ENCODE measurements around the gene JARID2. TPM values are rescaled to one million over a fixed set of nuclear protein-coding genes. Genes with fewer than 3 reads are reported as not detected.

The JARID2 gene
- total and polyA plus RNA-seq, 7 donors: 1.1 to 16.1 (median 4.9) TPM

DNA sequence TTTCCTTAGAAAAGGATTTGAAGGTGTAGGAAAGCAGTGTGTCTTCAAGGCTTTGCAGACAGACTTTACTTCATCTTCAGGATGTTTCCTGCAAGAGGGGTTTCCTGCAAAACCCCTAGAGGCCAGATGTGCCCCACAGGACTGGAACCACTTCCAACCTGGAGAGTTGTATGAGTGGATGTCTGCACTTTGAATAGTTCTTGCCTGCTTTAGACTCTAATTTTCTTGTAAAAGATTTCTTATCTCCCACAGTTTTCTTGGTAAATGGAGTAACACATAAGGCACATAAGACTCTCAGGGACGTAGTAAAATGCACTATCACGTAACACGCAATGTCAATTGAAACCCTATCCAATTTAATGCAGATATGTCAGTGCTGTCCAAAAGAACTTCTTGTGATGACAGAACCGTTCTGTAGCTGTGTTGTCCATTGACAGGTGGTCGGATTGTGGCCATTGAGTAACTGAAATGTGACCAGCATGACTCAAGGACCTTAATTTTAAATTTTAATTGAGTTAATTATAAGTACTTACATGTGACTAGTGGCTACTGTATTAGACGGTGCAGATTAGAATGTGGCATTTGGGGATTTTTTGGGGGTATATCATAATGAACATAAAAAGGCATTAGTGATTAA lies 118.7 kb downstream of the JARID2 start:
- Histone ChIP-seq H3K27ac (peak overlapping the region; percentile 82), H3K27me3 (ENCODE audit: insufficient read depth in 3 of 3, low read length in 2 of 3) (no peaks in the 10 kb centered on the region), H3K4me1 (peaks cover 75% of the 10 kb centered on the region), H3K9me3 (no peaks in the 10 kb centered on the region), H3K4me3 (peak overlapping the region; percentile 41), H3K36me3 (ENCODE audit: insufficient read depth in 1 of 2, low read depth in 1 of 2) (no peaks in the 10 kb centered on the region)
- WGBS, 3 donors: 16 to 31% (median 22%) methylated on average over 6 of the region's 6 CpGs
- TF ChIP-seq, protein P1, sequence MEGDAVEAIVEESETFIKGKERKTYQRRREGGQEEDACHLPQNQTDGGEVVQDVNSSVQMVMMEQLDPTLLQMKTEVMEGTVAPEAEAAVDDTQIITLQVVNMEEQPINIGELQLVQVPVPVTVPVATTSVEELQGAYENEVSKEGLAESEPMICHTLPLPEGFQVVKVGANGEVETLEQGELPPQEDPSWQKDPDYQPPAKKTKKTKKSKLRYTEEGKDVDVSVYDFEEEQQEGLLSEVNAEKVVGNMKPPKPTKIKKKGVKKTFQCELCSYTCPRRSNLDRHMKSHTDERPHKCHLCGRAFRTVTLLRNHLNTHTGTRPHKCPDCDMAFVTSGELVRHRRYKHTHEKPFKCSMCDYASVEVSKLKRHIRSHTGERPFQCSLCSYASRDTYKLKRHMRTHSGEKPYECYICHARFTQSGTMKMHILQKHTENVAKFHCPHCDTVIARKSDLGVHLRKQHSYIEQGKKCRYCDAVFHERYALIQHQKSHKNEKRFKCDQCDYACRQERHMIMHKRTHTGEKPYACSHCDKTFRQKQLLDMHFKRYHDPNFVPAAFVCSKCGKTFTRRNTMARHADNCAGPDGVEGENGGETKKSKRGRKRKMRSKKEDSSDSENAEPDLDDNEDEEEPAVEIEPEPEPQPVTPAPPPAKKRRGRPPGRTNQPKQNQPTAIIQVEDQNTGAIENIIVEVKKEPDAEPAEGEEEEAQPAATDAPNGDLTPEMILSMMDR (IDR thresholded peaks at IDR 0.05): no peak
- ATAC-seq: peak; percentile 50 to 64 (median 56)
- intact Hi-C loops (cut with DNase I): loop anchor here (5.0 to 10.0 kb wide), 2 partner anchors 38 to 70 kb away; no protein-coding TSS in a partner anchor
- no peak for DNase-seq

- 3 to 5% (median 4%) methylated on average over 13 of the region's 13 CpGs for WGBS, 3 donors
- Histone ChIP-seq H3K4me3 (peak overlapping the region; percentile 41), H3K27me3 (ENCODE audit: insufficient read depth in 3 of 3, low read length in 2 of 3) (no peaks in the 10 kb centered on the region), H3K9me3 (no peaks in the 10 kb centered on the region), H3K27ac (peak overlapping the region; percentile 82), H3K36me3 (ENCODE audit: insufficient read depth in 1 of 2, low read depth in 1 of 2) (no peaks in the 10 kb centered on the region), H3K4me1 (peaks cover 75% of the 10 kb centered on the region)
- intact Hi-C loops (cut with DNase I): loop anchor here in 1 of 2 donors (10.0 kb wide), 1 partner anchor 70 kb away; no protein-coding TSS in a partner anchor
- TF ChIP-seq, protein P1 (IDR thresholded peaks at IDR 0.05): no peak
- DNase-seq (peak; percentile 80 to 91), ATAC-seq (peak; percentile 83 to 85 (median 84))
These were observed 119.4 kb downstream of the JARID2 start for GRCh38 chr6:15365273-15365687.

- intact Hi-C loops (cut with DNase I): loop anchor here in 1 of 2 donors (10.0 kb wide), 1 partner anchor 69 kb away; no protein-coding TSS in a partner anchor
- Histone ChIP-seq H3K4me1 (peaks cover 80% of the 10 kb centered on the region), H3K9me3 (no peaks in the 10 kb centered on the region), H3K27ac (peak overlapping the region; percentile 82), H3K27me3 (ENCODE audit: insufficient read depth in 3 of 3, low read length in 2 of 3) (no peaks in the 10 kb centered on the region), H3K36me3 (ENCODE audit: insufficient read depth in 1 of 2, low read depth in 1 of 2) (no peaks in the 10 kb centered on the region), H3K4me3 (peak overlapping the region; percentile 41)
- no peak for ATAC-seq
- TF ChIP-seq, protein P1 (IDR thresholded peaks at IDR 0.05): no peak
- WGBS, 3 donors: 32 to 38% (median 33%) methylated on average over 6 of the region's 6 CpGs
- no peak for DNase-seq
These were observed 120.2 kb downstream of the JARID2 start for GRCh38 chr6:15366003-15366535.

DNA sequence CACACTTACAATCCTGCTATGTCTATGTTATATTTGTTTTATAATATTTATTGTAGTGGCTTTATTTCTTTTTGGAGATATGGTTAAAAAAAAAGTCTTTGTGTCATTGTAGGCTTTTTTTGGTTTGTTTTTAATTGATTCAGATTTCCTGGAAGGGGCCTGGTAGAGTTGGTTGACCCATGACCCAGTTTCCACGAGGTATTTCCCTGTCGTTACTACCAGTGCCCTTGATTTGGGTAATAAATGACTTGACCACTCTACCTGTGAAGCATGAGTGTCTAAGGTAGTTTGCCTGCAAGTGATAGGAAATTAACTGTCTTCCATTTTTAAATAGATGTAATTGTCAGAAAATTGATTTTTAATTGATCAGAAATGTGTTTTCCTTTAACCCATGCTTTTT lies 121.0 kb downstream of the JARID2 start:
- H3K4me3 ChIP-seq: no peak overlapping the region
- no peaks in the 10 kb centered on the region for H3K36me3 ChIP-seq (ENCODE audit: insufficient read depth in 1 of 2, low read depth in 1 of 2)
- TF ChIP-seq, protein P1 (IDR thresholded peaks at IDR 0.05): no peak
- H3K9me3 ChIP-seq: no peaks in the 10 kb centered on the region
- peaks cover 88% of the 10 kb centered on the region for H3K4me1 ChIP-seq
- intact Hi-C loops (cut with DNase I): loop anchor here in 1 of 2 donors (10.0 kb wide), 1 partner anchor 68 kb away; no protein-coding TSS in a partner anchor
- no peaks in the 10 kb centered on the region for H3K27me3 ChIP-seq (ENCODE audit: insufficient read depth in 3 of 3, low read length in 2 of 3)
- peak overlapping the region; percentile 21 for H3K27ac ChIP-seq
- 17 to 31% (median 22%) methylated on average over 2 of the region's 2 CpGs for WGBS, 3 donors
- no peak for ATAC-seq
- DNase-seq: no peak
